ENCODE measurements around the gene RARS2. TPM values are rescaled to one million over a fixed set of nuclear protein-coding genes. Genes with fewer than 3 reads are reported as not detected.
A peak's percentile ranks its signal among the peaks of the same experiment; 100 is the strongest.
"Not testable (repeated sequence)": the region's sequence is repeated elsewhere in the genome, so short reads cannot be mapped to it uniquely, and the experiment has no call there.

RARS2 gene
- total and polyA plus RNA-seq, 4 donors, result 15.6 to 40.5 (median 24.4) TPM

DNA sequence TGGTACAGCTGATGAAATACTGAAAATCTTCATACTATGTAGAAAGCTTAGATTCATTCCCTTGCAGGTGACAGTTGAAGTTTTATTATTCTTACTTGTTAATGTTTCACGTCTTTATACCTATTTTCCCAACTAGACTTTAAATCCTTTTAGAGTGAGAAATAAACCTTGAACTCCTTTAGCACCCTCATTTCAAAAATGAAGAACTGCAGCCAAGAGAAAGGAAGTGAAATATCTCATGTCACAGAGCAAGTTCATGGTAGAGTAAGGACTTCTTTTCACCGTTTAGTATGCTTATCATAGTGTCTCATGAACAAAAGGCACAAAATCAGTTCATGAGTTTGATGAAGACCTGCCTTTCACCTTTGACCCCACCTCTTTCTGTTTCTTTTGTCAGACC is 38.6 kb upstream of the RARS2 start:
- H3K27ac ChIP-seq (ENCODE audit: low read depth in 1 of 2, low read length in 1 of 2), result no peak overlapping the region
- 51 to 69% methylated on average over 2 of the region's 2 CpGs for WGBS, 2 donors
- no peak for DNase-seq

DNA sequence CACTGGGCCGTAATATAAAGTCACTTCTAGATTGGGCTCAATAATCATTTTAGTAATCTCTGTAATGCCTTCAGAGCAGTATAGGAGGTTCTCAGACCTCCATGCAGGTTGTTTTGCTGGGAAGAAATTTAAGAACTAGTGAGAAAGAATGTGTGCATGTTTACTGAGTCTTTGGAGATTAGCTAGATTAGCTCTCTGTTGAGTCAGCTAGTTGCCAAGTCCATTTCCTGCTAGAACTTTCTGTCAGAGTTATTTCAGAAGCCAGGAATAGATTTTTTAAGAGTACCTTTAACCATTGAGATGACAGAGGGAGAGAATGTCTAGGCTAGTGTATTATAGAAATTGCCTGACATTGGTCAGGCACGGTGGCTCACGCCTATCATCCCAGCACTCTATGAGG is 33.5 kb upstream of the RARS2 start:
- H3K27ac ChIP-seq (ENCODE audit: low read depth in 1 of 2, low read length in 1 of 2), result no peak overlapping the region
- no peak for ATAC-seq (ENCODE audit: insufficient read depth, low FRiP score)
- WGBS, 2 donors, result 89 to 93% methylated on average over 3 of the region's 3 CpGs

More for the DNA sequence above, 38.6 kb upstream of the RARS2 start:
- H3K4me1 ChIP-seq (ENCODE audit: control insufficient read depth in 5 of 5, insufficient read depth in 5 of 5, low read length in 5 of 5), result peaks cover 0 to 2% (median 0%) of the 10 kb centered on the region in 5 donors
- H3K27me3 ChIP-seq (ENCODE audit: control insufficient read depth in 3 of 3, insufficient read depth in 3 of 3, low read length in 2 of 3), result no peaks in the 10 kb centered on the region
- no peak for ATAC-seq (ENCODE audit: insufficient read depth, low FRiP score)
- no peak overlapping the region for H3K4me3 ChIP-seq
- TF ChIP-seq, protein P1, sequence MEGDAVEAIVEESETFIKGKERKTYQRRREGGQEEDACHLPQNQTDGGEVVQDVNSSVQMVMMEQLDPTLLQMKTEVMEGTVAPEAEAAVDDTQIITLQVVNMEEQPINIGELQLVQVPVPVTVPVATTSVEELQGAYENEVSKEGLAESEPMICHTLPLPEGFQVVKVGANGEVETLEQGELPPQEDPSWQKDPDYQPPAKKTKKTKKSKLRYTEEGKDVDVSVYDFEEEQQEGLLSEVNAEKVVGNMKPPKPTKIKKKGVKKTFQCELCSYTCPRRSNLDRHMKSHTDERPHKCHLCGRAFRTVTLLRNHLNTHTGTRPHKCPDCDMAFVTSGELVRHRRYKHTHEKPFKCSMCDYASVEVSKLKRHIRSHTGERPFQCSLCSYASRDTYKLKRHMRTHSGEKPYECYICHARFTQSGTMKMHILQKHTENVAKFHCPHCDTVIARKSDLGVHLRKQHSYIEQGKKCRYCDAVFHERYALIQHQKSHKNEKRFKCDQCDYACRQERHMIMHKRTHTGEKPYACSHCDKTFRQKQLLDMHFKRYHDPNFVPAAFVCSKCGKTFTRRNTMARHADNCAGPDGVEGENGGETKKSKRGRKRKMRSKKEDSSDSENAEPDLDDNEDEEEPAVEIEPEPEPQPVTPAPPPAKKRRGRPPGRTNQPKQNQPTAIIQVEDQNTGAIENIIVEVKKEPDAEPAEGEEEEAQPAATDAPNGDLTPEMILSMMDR (IDR thresholded peaks at IDR 0.05; ENCODE audit: control extremely low read depth, extremely low read depth), result no peak
- H3K9ac ChIP-seq (ENCODE audit: insufficient read depth in 1 of 2, low read length in 2 of 2), result no peak overlapping the region
- H3K9me3 ChIP-seq (ENCODE audit: control insufficient read depth in 4 of 4, insufficient read depth in 3 of 4, low read length in 3 of 4), result no peaks in the 10 kb centered on the region
- H3K36me3 ChIP-seq (ENCODE audit: control insufficient read depth in 4 of 4, insufficient read depth in 4 of 4, low read length in 4 of 4), result peaks cover 0 to 4% (median 3%) of the 10 kb centered on the region in 4 donors

DNA sequence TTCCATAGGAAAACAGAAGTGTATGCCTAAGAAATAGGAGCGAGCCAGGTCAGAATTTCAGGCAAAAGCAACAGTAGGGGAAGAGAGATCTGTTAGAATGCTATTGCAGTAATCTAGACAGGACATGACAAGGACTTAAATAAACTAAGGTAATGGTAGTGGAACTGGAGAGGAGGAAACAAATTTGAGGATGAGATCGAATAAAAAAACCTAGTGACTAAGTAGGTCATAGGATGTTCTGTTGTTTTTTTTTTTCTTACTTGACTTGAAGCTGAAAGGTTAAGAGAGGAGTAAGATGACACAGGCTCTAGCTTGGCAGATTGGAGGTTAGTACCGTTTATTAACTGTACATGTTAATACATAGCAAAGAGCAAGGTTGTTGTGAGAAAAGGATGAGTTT is 28.7 kb upstream of the RARS2 start:
- Histone ChIP-seq H3K4me1 (ENCODE audit: control insufficient read depth in 5 of 5, insufficient read depth in 5 of 5, low read length in 5 of 5) (peaks cover 0 to 3% (median 0%) of the 10 kb centered on the region in 5 donors), H3K9ac (ENCODE audit: insufficient read depth in 1 of 2, low read length in 2 of 2) (no peak overlapping the region), H3K36me3 (ENCODE audit: control insufficient read depth in 4 of 4, insufficient read depth in 4 of 4, low read length in 4 of 4) (peaks cover 0 to 15% (median 8%) of the 10 kb centered on the region in 4 donors), H3K27me3 (ENCODE audit: control insufficient read depth in 3 of 3, insufficient read depth in 3 of 3, low read length in 2 of 3) (no peaks in the 10 kb centered on the region), H3K27ac (ENCODE audit: low read depth in 1 of 2, low read length in 1 of 2) (no peak overlapping the region), H3K4me3 (no peak overlapping the region), H3K9me3 (ENCODE audit: control insufficient read depth in 4 of 4, insufficient read depth in 3 of 4, low read length in 3 of 4) (no peaks in the 10 kb centered on the region)
- DNase-seq (no peak), ATAC-seq (ENCODE audit: insufficient read depth, low FRiP score) (no peak)
- WGBS, 2 donors, result 95 to 98% methylated on average over 3 of the region's 3 CpGs
- TF ChIP-seq, protein P1 (IDR thresholded peaks at IDR 0.05; ENCODE audit: control extremely low read depth, extremely low read depth), result no peak

More for the DNA sequence above, 33.5 kb upstream of the RARS2 start:
- Histone ChIP-seq H3K36me3 (ENCODE audit: control insufficient read depth in 4 of 4, insufficient read depth in 4 of 4, low read length in 4 of 4) (peaks cover 0 to 11% (median 6%) of the 10 kb centered on the region in 4 donors), H3K4me3 (no peak overlapping the region), H3K9ac (ENCODE audit: insufficient read depth in 1 of 2, low read length in 2 of 2) (no peak overlapping the region), H3K27me3 (ENCODE audit: control insufficient read depth in 3 of 3, insufficient read depth in 3 of 3, low read length in 2 of 3) (no peaks in the 10 kb centered on the region), H3K4me1 (ENCODE audit: control insufficient read depth in 5 of 5, insufficient read depth in 5 of 5, low read length in 5 of 5) (peaks cover 0 to 3% (median 0%) of the 10 kb centered on the region in 5 donors), H3K9me3 (ENCODE audit: control insufficient read depth in 4 of 4, insufficient read depth in 3 of 4, low read length in 3 of 4) (no peaks in the 10 kb centered on the region)
- TF ChIP-seq, protein P1 (IDR thresholded peaks at IDR 0.05; ENCODE audit: control extremely low read depth, extremely low read depth), result no peak
- peak in 1 of 3 donors; percentile 6 for DNase-seq

DNA sequence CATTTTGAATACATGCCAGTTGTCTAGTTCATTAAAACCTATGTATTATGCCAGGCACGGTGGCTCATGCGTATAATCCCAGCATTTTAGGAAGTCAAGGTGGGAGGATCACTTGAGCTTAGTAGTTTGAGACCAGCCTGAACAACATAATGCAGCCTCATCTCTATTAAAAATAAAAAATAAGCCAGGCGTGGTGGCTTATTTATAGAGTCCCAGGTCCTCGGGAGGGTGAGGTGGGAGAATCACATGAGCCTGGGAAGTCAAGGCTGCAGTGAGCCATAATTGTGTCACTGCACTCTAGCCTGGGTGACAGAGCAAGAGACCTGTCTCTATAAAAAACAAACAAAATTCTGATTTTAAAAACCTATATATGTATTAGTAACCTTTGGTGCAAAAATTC is 27.6 kb upstream of the RARS2 start:
- Histone ChIP-seq H3K27me3 (ENCODE audit: control insufficient read depth in 3 of 3, insufficient read depth in 3 of 3, low read length in 2 of 3) (no peaks in the 10 kb centered on the region), H3K36me3 (ENCODE audit: control insufficient read depth in 4 of 4, insufficient read depth in 4 of 4, low read length in 4 of 4) (peaks cover 3 to 19% (median 9%) of the 10 kb centered on the region in 4 donors), H3K4me3 (no peak overlapping the region), H3K9me3 (ENCODE audit: control insufficient read depth in 4 of 4, insufficient read depth in 3 of 4, low read length in 3 of 4) (no peaks in the 10 kb centered on the region), H3K27ac (ENCODE audit: low read depth in 1 of 2, low read length in 1 of 2) (no peak overlapping the region), H3K9ac (ENCODE audit: insufficient read depth in 1 of 2, low read length in 2 of 2) (no peak overlapping the region), H3K4me1 (ENCODE audit: control insufficient read depth in 5 of 5, insufficient read depth in 5 of 5, low read length in 5 of 5) (no peaks in the 10 kb centered on the region)
- 98 to 99% methylated on average over 4 of the region's 4 CpGs for WGBS, 2 donors
- TF ChIP-seq, protein P1 (IDR thresholded peaks at IDR 0.05; ENCODE audit: control extremely low read depth, extremely low read depth), result no peak
- DNase-seq (no peak), ATAC-seq (ENCODE audit: insufficient read depth, low FRiP score) (no peak)

DNA sequence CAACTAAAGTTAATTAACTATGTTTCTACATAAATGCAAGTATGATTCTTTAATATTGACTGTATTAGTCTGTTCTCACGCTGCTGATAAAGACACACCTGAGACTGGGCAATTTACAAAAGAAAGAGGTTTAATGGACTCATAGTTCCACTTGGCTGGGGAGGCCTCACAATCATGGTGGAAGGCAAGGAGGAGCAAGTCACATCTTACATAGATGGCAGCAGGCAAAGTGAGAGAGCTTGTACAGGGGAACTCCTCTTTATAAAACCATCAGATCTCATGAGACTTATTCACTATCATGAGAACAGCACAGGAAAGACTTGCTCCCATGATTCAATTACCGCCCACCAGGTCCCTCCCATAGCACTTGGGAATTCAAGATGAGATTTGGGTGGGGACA is 23.2 kb upstream of the RARS2 start:
- not testable (repeated sequence) for DNase-seq; H3K9me3 ChIP-seq (ENCODE audit: control insufficient read depth in 4 of 4, insufficient read depth in 3 of 4, low read length in 3 of 4); H3K9ac ChIP-seq (ENCODE audit: insufficient read depth in 1 of 2, low read length in 2 of 2); H3K4me1 ChIP-seq (ENCODE audit: control insufficient read depth in 5 of 5, insufficient read depth in 5 of 5, low read length in 5 of 5); H3K4me3 ChIP-seq; ATAC-seq (ENCODE audit: insufficient read depth, low FRiP score); H3K27ac ChIP-seq (ENCODE audit: low read depth in 1 of 2, low read length in 1 of 2); H3K27me3 ChIP-seq (ENCODE audit: control insufficient read depth in 3 of 3, insufficient read depth in 3 of 3, low read length in 2 of 3)
- H3K36me3 ChIP-seq (ENCODE audit: control insufficient read depth in 4 of 4, insufficient read depth in 4 of 4, low read length in 4 of 4), result peaks cover 3 to 20% (median 8%) of the 10 kb centered on the region in 4 donors
- 96 to 97% methylated on average over 2 of the region's 2 CpGs for WGBS, 2 donors

Measured in lung (tissue), 12 donors.